HepG2 (cell line): Measurements from ENCODE around the gene NEAT1. TPM values are rescaled to one million over a fixed set of nuclear protein-coding genes. Genes with fewer than 3 reads are reported as not detected.
A peak's percentile ranks its signal among the peaks of the same experiment; 100 is the strongest.

Experiments used
- BCL3 ChIP-seq: sonication (generic); formaldehyde crosslinking; IDR thresholded peaks from 2 replicates; pipeline ENCODE4 v1.5.1; 2020; ENCODE audit warnings: mild to moderate bottlenecking, missing genetic modification reagents, moderate library complexity
- CBFB ChIP-seq: sonication (generic); formaldehyde crosslinking; IDR thresholded peaks from 2 replicates; pipeline ENCODE4 v1.4.0; 2020; ENCODE audit warnings: missing genetic modification reagents
- FUBP1 ChIP-seq: sonication (generic); formaldehyde crosslinking; IDR thresholded peaks from 2 replicates; pipeline ENCODE4 v1.5.1; 2020; ENCODE audit warnings: missing genetic modification reagents, mild to moderate bottlenecking, borderline replicate concordance
- GATAD1 ChIP-seq: IDR thresholded peaks from 2 replicates; pipeline ENCODE4 v1.6.1; 2016; ENCODE audit warnings: missing genetic modification reagents, missing compliant biosample characterization
- KDM6A ChIP-seq: IDR thresholded peaks from 2 replicates; pipeline ENCODE4 v1.6.1; 2016; ENCODE audit warnings: low read depth
- KLF11 ChIP-seq: IDR thresholded peaks from 2 replicates; pipeline ENCODE4 v1.6.1; 2016; ENCODE audit warnings: missing compliant biosample characterization
- KLF13 ChIP-seq: sonication (generic); formaldehyde crosslinking; IDR thresholded peaks from 2 replicates; pipeline ENCODE4 v1.4.0; 2020; ENCODE audit warnings: mild to moderate bottlenecking, missing genetic modification reagents
- MAFG ChIP-seq: sonication (generic); formaldehyde crosslinking; IDR thresholded peaks from 2 replicates; pipeline ENCODE4 v1.5.1; 2020; ENCODE audit warnings: mild to moderate bottlenecking, missing genetic modification reagents
- MEF2D ChIP-seq: sonication (generic); formaldehyde crosslinking; IDR thresholded peaks from 2 replicates; pipeline ENCODE4 v1.5.1; 2020; ENCODE audit warnings: mild to moderate bottlenecking, missing genetic modification reagents
- MTF1 ChIP-seq: sonication (generic); formaldehyde crosslinking; IDR thresholded peaks from 2 replicates; pipeline ENCODE4 v1.5.0; 2020; ENCODE audit warnings: missing genetic modification reagents
- NFATC3 ChIP-seq: sonication (generic); formaldehyde crosslinking; IDR thresholded peaks from 2 replicates; pipeline ENCODE4 v1.5.1; 2020; ENCODE audit warnings: mild to moderate bottlenecking, missing genetic modification reagents
- NFKBIZ ChIP-seq: IDR thresholded peaks from 2 replicates; pipeline ENCODE4 v1.6.1; 2018; ENCODE audit warnings: missing genetic modification reagents, missing compliant biosample characterization
- RXRB ChIP-seq: IDR thresholded peaks from 2 replicates; pipeline ENCODE4 v1.6.1; 2016; ENCODE audit warnings: borderline replicate concordance, missing genetic modification reagents, missing compliant biosample characterization
- SETDB1 ChIP-seq: sonication (generic); formaldehyde crosslinking; IDR thresholded peaks from 2 replicates; pipeline ENCODE4 v1.5.1; 2020; ENCODE audit warnings: missing genetic modification reagents, mild to moderate bottlenecking, borderline replicate concordance
- TGIF2 ChIP-seq: IDR thresholded peaks from 2 replicates; pipeline ENCODE4 v1.6.1; 2016; ENCODE audit warnings: control low read depth, missing compliant biosample characterization
- YEATS4 ChIP-seq: sonication (generic); formaldehyde crosslinking; IDR thresholded peaks from 2 replicates; pipeline ENCODE4 v1.4.0; 2020; ENCODE audit warnings: missing genetic modification reagents, borderline replicate concordance
- YY1 ChIP-seq: IDR thresholded peaks from 2 replicates; pipeline ENCODE4 v1.6.1; 2011; ENCODE audit warnings: low read length, low read depth, moderate library complexity, mild to moderate bottlenecking; ENCODE audit not compliant: insufficient read depth, insufficient replicate concordance
- ZBTB43 ChIP-seq: sonication (generic); formaldehyde crosslinking; conservative IDR thresholded peaks from 2 replicates; pipeline ENCODE4 v1.4.0; 2020; ENCODE audit warnings: missing genetic modification reagents
- ZBTB7B ChIP-seq: sonication (generic); formaldehyde crosslinking; IDR thresholded peaks from 2 replicates; pipeline ENCODE4 v1.4.0; 2020; ENCODE audit warnings: missing genetic modification reagents
- ZFYVE20 ChIP-seq: sonication (generic); formaldehyde crosslinking; IDR thresholded peaks from 2 replicates; pipeline ENCODE4 v1.8.0; 2023; ENCODE audit warnings: low read depth, mild to moderate bottlenecking, moderate library complexity, missing genetic modification reagents, borderline replicate concordance
- ZMAT5 ChIP-seq: sonication (generic); formaldehyde crosslinking; IDR thresholded peaks from 2 replicates; pipeline ENCODE4 v1.5.0; 2020; ENCODE audit warnings: mild to moderate bottlenecking, low read depth, missing genetic modification reagents, borderline replicate concordance
- ZMYM3 ChIP-seq: sonication (generic); formaldehyde crosslinking; IDR thresholded peaks from 2 replicates; pipeline ENCODE4 v1.5.1; 2020; ENCODE audit warnings: mild to moderate bottlenecking, missing genetic modification reagents
- ZNF24 ChIP-seq: fragments of 450-650 bp; IDR thresholded peaks from 2 replicates; pipeline ENCODE4 v1.6.1; 2017; ENCODE audit warnings: antibody characterized with exemption, mild to moderate bottlenecking
- ZNF83 ChIP-seq: sonication (generic); formaldehyde crosslinking; IDR thresholded peaks from 2 replicates; pipeline ENCODE4 v1.4.0; 2020; ENCODE audit warnings: missing genetic modification reagents, mild to moderate bottlenecking, borderline replicate concordance
- ZNF841 ChIP-seq: sonication (generic); formaldehyde crosslinking; IDR thresholded peaks from 2 replicates; pipeline ENCODE4 v1.8.1; 2023; ENCODE audit warnings: missing genetic modification reagents, borderline replicate concordance
- ZSCAN9 ChIP-seq: IDR thresholded peaks from 2 replicates; pipeline ENCODE4 v1.6.1; 2016; ENCODE audit warnings: borderline replicate concordance
- polyA plus RNA-seq, 8 experiments: library from polyadenylated mRNA; depleted of rRNA in 3 of 8; stranded (reverse) in 7 of 8; unstranded in 1 of 8; fragments of >200 nt; fragmentation: Illumina TruSeq in 4 of 8; extraction: Trizol in 4 of 8; gene quantifications; 2 replicates each; pipeline versions ENCODE4 v1.2.1 to v1.2.3, GENCODE V29; 2011 to 2016; ENCODE audit warnings: low read depth in 4 of 8, missing spikeins in 1 of 8, mixed read lengths in 1 of 8; ENCODE audit not compliant: insufficient read depth in 1 of 8
- total RNA-seq, 5 experiments: library from RNA; depleted of rRNA; stranded (reverse); fragments of >200 nt; fragmentation: Illumina TruSeq; extraction: Trizol; gene quantifications; 2 replicates each; pipeline ENCODE4 v1.2.3, GENCODE V29; 2016; ENCODE audit warnings: low read depth in 1 of 5

Gene NEAT1
- total and polyA plus RNA-seq, 2 of the 13 experiments (the other 11 are each of a cell fraction or from before 2014, with no cell fraction given): 20.5 to 41.2 TPM

GRCh38 chr11:65418681-65419459, 3.7 kb upstream of the NEAT1 start (continued):
- TF ChIP-seq ZNF841 (CRISPR knock-in tag) (no peak), GATAD1 (peak; percentile 59; the same call in 1 of the 2 replicates), TGIF2 (CRISPR knock-in tag) (peak; percentile 73), ZNF24 (0 out of 2 replicates have a peak, but pooled peaks have one; percentile 27), ZNF83 (CRISPR knock-in tag) (no peak), NFATC3 (no peak), RXRB (CRISPR knock-in tag) (peak; percentile 92), ZFYVE20 (CRISPR knock-in tag) (no peak), ZMAT5 (CRISPR knock-in tag) (no peak), ZBTB43 (CRISPR knock-in tag) (0 out of 2 replicates have a peak, but pooled peaks have one; percentile 45), YEATS4 (CRISPR knock-in tag) (peak; percentile 74; the same call in 1 of the 2 replicates), BCL3 (CRISPR knock-in tag) (0 out of 2 replicates have a peak, but pooled peaks have one; percentile 62), MEF2D (CRISPR knock-in tag) (peak; percentile 93), NFKBIZ (CRISPR knock-in tag) (no peak; the same call in 1 of the 2 replicates), MTF1 (CRISPR knock-in tag) (no peak; the same call in 1 of the 2 replicates), KLF11 (CRISPR knock-in tag) (no peak), KDM6A (peak; percentile 85), ZMYM3 (peak; percentile 49), SETDB1 (CRISPR knock-in tag) (no peak), ZSCAN9 (CRISPR knock-in tag) (0 out of 2 replicates have a peak, but pooled peaks have one; percentile 27), MAFG (CRISPR knock-in tag) (peak; percentile 95), CBFB (CRISPR knock-in tag) (peak; percentile 94), KLF13 (CRISPR knock-in tag) (no peak), FUBP1 (CRISPR knock-in tag) (no peak), YY1 (peak; percentile 78), ZBTB7B (CRISPR knock-in tag) (peak; percentile 33)
